Thyroid gland (tissue), 4 donors: ENCODE results near the gene ADAMTS16.

Experiments
- CTCF ChIP-seq, 6 experiments: fragments of 200-600 bp in 3 of 6; fragments of 450-650 bp in 3 of 6; sonication (generic) in 3 of 6; IDR thresholded peaks; one replicate each; pipeline ENCODE4 v1.5.1; 2016 to 2019; ENCODE audit warnings: antibody characterized with exemption in 6 of 6, mild to moderate bottlenecking in 2 of 6, inconsistent platforms in 1 of 6, moderate library complexity in 1 of 6
- POLR2A ChIP-seq, 2 donors: fragments of 450-650 bp; IDR thresholded peaks; one replicate each; pipeline ENCODE4 v1.6.1; 2017; ENCODE audit warnings: antibody characterized with exemption in 2 of 2, mild to moderate bottlenecking in 2 of 2, moderate library complexity in 1 of 2

- TF ChIP-seq POLR2A (IDR thresholded peaks at IDR 0.05) (no peak), CTCF (IDR thresholded peaks at IDR 0.05) (no peak)
Measured at GRCh38 chr5:5139336-5139776, 774 bp upstream of the ADAMTS16 start.
